HepG2 (cell line): ENCODE measurements around the gene PSMB4. TPM values are rescaled to one million over a fixed set of nuclear protein-coding genes. Genes with fewer than 3 reads are reported as not detected.
A peak's percentile ranks its signal among the peaks of the same experiment; 100 is the strongest.

Source experiments
- ARNTL ChIP-seq: sonication (generic); formaldehyde crosslinking; IDR thresholded peaks from 2 replicates; pipeline ENCODE4 v1.4.0; 2020; ENCODE audit warnings: mild to moderate bottlenecking, missing genetic modification reagents
- CBX2 ChIP-seq, 2 experiments: fragments of 200-600 bp in 1 of 2; sonication (generic); formaldehyde crosslinking in 1 of 2; IDR thresholded peaks; 2 replicates each; pipeline versions ENCODE4 v1.7.0 to v1.8.1; 2018 to 2022; ENCODE audit warnings: low read depth in 2 of 2, low read length in 1 of 2, mild to moderate bottlenecking in 1 of 2, missing genetic modification reagents in 1 of 2
- ELF1 ChIP-seq: sonication (generic); formaldehyde crosslinking; IDR thresholded peaks from 2 replicates; pipeline ENCODE4 v1.4.0; 2020; ENCODE audit warnings: missing genetic modification reagents
- HOXA7 ChIP-seq: sonication (generic); formaldehyde crosslinking; IDR thresholded peaks from 2 replicates; pipeline ENCODE4 v1.8.1; 2022; ENCODE audit warnings: mild to moderate bottlenecking, missing genetic modification reagents, moderate library complexity
- ISL2 ChIP-seq: sonication (generic); formaldehyde crosslinking; IDR thresholded peaks from 2 replicates; pipeline ENCODE4 v1.5.0; 2020; ENCODE audit warnings: missing genetic modification reagents
- NR2F6 ChIP-seq, 2 experiments: IDR thresholded peaks; 2 replicates each; pipeline ENCODE4 v1.6.1; 2016; ENCODE audit warnings: antibody characterized with exemption in 1 of 2, mild to moderate bottlenecking in 1 of 2
- PAXIP1 ChIP-seq: sonication (generic); formaldehyde crosslinking; conservative IDR thresholded peaks from 2 replicates; pipeline ENCODE4 v1.4.0; 2020; ENCODE audit warnings: mild to moderate bottlenecking, missing genetic modification reagents, moderate library complexity
- RARA ChIP-seq: IDR thresholded peaks from 2 replicates; pipeline ENCODE4 v1.6.1; 2016; ENCODE audit warnings: missing genetic modification reagents, missing compliant biosample characterization
- RXRB ChIP-seq: IDR thresholded peaks from 2 replicates; pipeline ENCODE4 v1.6.1; 2016; ENCODE audit warnings: borderline replicate concordance, missing genetic modification reagents, missing compliant biosample characterization
- SAP130 ChIP-seq: IDR thresholded peaks from 2 replicates; pipeline ENCODE4 v1.6.1; 2016; ENCODE audit warnings: low read depth
- ZNF101 ChIP-seq: sonication (generic); formaldehyde crosslinking; IDR thresholded peaks from 2 replicates; pipeline ENCODE4 v1.4.0; 2020; ENCODE audit warnings: mild to moderate bottlenecking, low read depth, missing genetic modification reagents, borderline replicate concordance
- ZNF160 ChIP-seq: sonication (generic); formaldehyde crosslinking; IDR thresholded peaks from 2 replicates; pipeline ENCODE4 v1.8.0; 2022; ENCODE audit warnings: mild to moderate bottlenecking, inconsistent platforms, missing genetic modification reagents
- ZNF629 ChIP-seq: sonication (generic); formaldehyde crosslinking; conservative IDR thresholded peaks from 2 replicates; pipeline ENCODE4 v1.5.0; 2020; ENCODE audit warnings: missing genetic modification reagents
- polyA plus RNA-seq, 8 experiments: library from polyadenylated mRNA; depleted of rRNA in 3 of 8; stranded (reverse) in 7 of 8; unstranded in 1 of 8; fragments of >200 nt; fragmentation: Illumina TruSeq in 4 of 8; extraction: Trizol in 4 of 8; gene quantifications; 2 replicates each; pipeline versions ENCODE4 v1.2.1 to v1.2.3, GENCODE V29; 2011 to 2016; ENCODE audit warnings: low read depth in 4 of 8, missing spikeins in 1 of 8, mixed read lengths in 1 of 8; ENCODE audit not compliant: insufficient read depth in 1 of 8
- total RNA-seq, 5 experiments: library from RNA; depleted of rRNA; stranded (reverse); fragments of >200 nt; fragmentation: Illumina TruSeq; extraction: Trizol; gene quantifications; 2 replicates each; pipeline ENCODE4 v1.2.3, GENCODE V29; 2016; ENCODE audit warnings: low read depth in 1 of 5
- TF ChIP-seq, protein P1 (sequence below): sonication (generic); formaldehyde crosslinking; IDR thresholded peaks from 2 replicates; pipeline ENCODE4 v1.5.0; 2020; ENCODE audit warnings: mild to moderate bottlenecking, missing genetic modification reagents, borderline replicate concordance
- TF ChIP-seq, protein P2 (sequence below): IDR thresholded peaks from 2 replicates; pipeline ENCODE4 v1.6.1; 2016; ENCODE audit warnings: missing genetic modification reagents, missing compliant biosample characterization
- TF ChIP-seq, protein P3 (sequence below), 2 experiments: sonication (generic) in 1 of 2; formaldehyde crosslinking in 1 of 2; IDR thresholded peaks; 2 replicates each; pipeline versions ENCODE4 v1.4.0 to v1.6.1; 2018 to 2020; ENCODE audit warnings: missing genetic modification reagents in 2 of 2, borderline replicate concordance in 1 of 2, low read depth in 1 of 2, mild to moderate bottlenecking in 1 of 2, missing biosample characterization in 1 of 2

The PSMB4 gene
- total and polyA plus RNA-seq, 2 of the 13 experiments (the other 11 are each of a cell fraction or from before 2014, with no cell fraction given), result 336 to 383 TPM

DNA sequence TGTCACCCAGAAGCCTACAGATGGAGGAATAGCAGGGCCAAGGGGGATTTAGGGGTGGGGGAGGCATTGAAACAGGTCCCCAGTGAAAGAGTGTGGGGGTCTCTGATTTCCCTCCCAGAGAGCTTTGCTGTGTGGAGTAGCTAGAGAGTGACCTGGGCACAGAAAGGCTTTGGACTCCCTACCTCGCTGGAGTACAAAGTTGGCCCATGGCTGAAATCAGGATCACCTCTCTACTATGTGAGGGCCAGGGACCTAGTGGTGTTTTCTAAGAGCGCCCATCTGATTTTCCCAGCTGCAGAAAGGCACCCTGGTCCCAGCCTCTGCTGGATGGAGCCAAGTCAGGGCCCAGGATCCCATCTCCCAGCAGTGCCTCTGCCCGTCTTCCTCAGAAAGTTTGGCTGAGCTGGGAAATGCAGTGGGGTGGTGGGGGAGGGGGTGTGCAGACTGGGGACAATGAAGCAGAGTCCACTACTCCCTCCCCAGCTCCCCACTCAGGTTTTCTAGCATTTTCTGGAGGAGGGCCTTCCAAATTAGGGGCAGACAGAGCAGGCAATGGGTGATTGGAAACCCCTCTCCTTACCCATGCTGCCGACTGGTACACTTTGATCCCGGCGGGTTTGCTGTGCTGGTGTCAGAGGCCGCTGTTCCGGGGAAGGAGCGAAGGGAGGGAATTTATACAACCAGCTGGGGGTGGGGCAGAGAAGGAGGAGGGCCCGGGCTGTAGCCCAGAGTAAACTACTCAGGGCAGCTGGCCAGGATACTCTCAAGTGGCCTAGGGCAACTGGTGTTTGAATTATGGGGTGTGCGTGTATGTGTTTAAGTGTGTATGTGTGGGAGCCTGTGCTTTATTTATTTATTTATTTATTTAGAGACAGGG is 27.1 kb upstream of the PSMB4 start, which contains the start of gene SELENBP1 (continued):
- TF ChIP-seq RARA (CRISPR knock-in tag) (0 out of 2 replicates have a peak, but pooled peaks have one; percentile 15), ARNTL (CRISPR knock-in tag) (0 out of 2 replicates have a peak, but pooled peaks have one; percentile 36), CBX2 (IDR thresholded peaks at IDR 0.05; ENCODE audit: low read depth, low read length) (no peak), CBX2 (CRISPR knock-in tag; IDR thresholded peaks at IDR 0.05; ENCODE audit: low read depth) (no peak), NR2F6 (IDR thresholded peaks at IDR 0.05) (no peak; the same call in 1 of the 2 replicates), NR2F6 (CRISPR knock-in tag; IDR thresholded peaks at IDR 0.05) (peak; percentile 27; the same call in 1 of the 2 replicates), ISL2 (CRISPR knock-in tag) (peak; percentile 49; the same call in 1 of the 2 replicates), ZNF160 (CRISPR knock-in tag) (peak; percentile 27; the same call in 1 of the 2 replicates), PAXIP1 (peak; percentile 73), RXRB (peak; percentile 14; the same call in 1 of the 2 replicates), SAP130 (CRISPR knock-in tag) (peak; percentile 75), HOXA7 (CRISPR knock-in tag) (no peak), ZNF101 (CRISPR knock-in tag) (no peak), ELF1 (CRISPR knock-in tag) (peak; percentile 29; the same call in 1 of the 2 replicates), ZNF629 (CRISPR knock-in tag) (peak; percentile 31; the same call in 1 of the 2 replicates)
- TF ChIP-seq, protein P1, sequence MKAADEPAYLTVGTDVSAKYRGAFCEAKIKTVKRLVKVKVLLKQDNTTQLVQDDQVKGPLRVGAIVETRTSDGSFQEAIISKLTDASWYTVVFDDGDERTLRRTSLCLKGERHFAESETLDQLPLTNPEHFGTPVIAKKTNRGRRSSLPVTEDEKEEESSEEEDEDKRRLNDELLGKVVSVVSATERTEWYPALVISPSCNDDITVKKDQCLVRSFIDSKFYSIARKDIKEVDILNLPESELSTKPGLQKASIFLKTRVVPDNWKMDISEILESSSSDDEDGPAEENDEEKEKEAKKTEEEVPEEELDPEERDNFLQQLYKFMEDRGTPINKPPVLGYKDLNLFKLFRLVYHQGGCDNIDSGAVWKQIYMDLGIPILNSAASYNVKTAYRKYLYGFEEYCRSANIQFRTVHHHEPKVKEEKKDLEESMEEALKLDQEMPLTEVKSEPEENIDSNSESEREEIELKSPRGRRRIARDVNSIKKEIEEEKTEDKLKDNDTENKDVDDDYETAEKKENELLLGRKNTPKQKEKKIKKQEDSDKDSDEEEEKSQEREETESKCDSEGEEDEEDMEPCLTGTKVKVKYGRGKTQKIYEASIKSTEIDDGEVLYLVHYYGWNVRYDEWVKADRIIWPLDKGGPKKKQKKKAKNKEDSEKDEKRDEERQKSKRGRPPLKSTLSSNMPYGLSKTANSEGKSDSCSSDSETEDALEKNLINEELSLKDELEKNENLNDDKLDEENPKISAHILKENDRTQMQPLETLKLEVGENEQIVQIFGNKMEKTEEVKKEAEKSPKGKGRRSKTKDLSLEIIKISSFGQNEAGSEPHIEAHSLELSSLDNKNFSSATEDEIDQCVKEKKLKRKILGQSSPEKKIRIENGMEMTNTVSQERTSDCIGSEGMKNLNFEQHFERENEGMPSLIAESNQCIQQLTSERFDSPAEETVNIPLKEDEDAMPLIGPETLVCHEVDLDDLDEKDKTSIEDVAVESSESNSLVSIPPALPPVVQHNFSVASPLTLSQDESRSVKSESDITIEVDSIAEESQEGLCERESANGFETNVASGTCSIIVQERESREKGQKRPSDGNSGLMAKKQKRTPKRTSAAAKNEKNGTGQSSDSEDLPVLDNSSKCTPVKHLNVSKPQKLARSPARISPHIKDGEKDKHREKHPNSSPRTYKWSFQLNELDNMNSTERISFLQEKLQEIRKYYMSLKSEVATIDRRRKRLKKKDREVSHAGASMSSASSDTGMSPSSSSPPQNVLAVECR (CRISPR knock-in tag), result peak; percentile 46; the same call in 1 of the 2 replicates
- TF ChIP-seq, protein P2, sequence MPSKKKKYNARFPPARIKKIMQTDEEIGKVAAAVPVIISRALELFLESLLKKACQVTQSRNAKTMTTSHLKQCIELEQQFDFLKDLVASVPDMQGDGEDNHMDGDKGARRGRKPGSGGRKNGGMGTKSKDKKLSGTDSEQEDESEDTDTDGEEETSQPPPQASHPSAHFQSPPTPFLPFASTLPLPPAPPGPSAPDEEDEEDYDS (CRISPR knock-in tag), result peak; percentile 97
- TF ChIP-seq, protein P3, sequence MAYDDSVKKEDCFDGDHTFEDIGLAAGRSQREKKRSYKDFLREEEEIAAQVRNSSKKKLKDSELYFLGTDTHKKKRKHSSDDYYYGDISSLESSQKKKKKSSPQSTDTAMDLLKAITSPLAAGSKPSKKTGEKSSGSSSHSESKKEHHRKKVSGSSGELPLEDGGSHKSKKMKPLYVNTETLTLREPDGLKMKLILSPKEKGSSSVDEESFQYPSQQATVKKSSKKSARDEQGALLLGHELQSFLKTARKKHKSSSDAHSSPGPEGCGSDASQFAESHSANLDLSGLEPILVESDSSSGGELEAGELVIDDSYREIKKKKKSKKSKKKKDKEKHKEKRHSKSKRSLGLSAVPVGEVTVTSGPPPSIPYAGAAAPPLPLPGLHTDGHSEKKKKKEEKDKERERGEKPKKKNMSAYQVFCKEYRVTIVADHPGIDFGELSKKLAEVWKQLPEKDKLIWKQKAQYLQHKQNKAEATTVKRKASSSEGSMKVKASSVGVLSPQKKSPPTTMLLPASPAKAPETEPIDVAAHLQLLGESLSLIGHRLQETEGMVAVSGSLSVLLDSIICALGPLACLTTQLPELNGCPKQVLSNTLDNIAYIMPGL (CRISPR knock-in tag; IDR thresholded peaks at IDR 0.05; ENCODE audit: borderline replicate concordance in 1 of 2, low read depth in 1 of 2), result peak in 1 of 2 experiments; percentile 22; a peak in 1 of 4 replicates
